Panc1 (cell line): ENCODE measurements around the gene LRRC3. TPM values are rescaled to one million over a fixed set of nuclear protein-coding genes. Genes with fewer than 3 reads are reported as not detected.

Source experiments
- ATAC-seq: fragments of 200-7000 bp; cut with Tn5 transposase; 2 replicates; pipeline ENCODE4 v1.9.1; 2020; ENCODE audit warnings: mild to moderate bottlenecking, moderate library complexity
- BruUV-seq: library from RNA; stranded (reverse); fragments of 400-500 nt; replicated peaks from 2 replicates; lab custom pipeline; 2021; lab: Mats Ljungman, UMichigan
- CTCF ChIA-PET: fragments of 300-600 bp; sonication (Branson Sonifier 250); formaldehyde crosslinking; loops from one replicate; lab custom pipeline; 2022; ENCODE audit warnings: antibody characterized with exemption; lab: Charles Lee
- POLR2A ChIA-PET: fragments of 300-600 bp; sonication (Branson Sonifier 250); formaldehyde crosslinking; loops from one replicate; lab custom pipeline; 2022; ENCODE audit warnings: antibody characterized with exemption; lab: Charles Lee
- DNase-seq: peaks from one replicate; pipeline ENCODE4 v3.0.0-alpha.2; 2010; ENCODE audit warnings: low read depth, low spot score
- H3K27ac ChIP-seq: 2 replicates; pipeline ENCODE4 v1.5.1; 2011; ENCODE audit warnings: mild to moderate bottlenecking, low read length, inconsistent platforms
- H3K27me3 ChIP-seq: fragments of 200-500 bp; sonication (Bioruptor generic); 2 replicates; pipeline ENCODE4 v1.6.0; 2014; ENCODE audit warnings: low read length, inconsistent platforms; ENCODE audit not compliant: control insufficient read depth, insufficient read depth
- H3K36me3 ChIP-seq: fragments of 200-500 bp; sonication (Bioruptor generic); 2 replicates; pipeline ENCODE4 v1.5.1; 2014; ENCODE audit warnings: inconsistent platforms, mild to moderate bottlenecking, low read length, moderate library complexity; ENCODE audit not compliant: control insufficient read depth, insufficient read depth
- H3K4me1 ChIP-seq: 2 replicates; pipeline ENCODE4 v1.5.1; 2011; ENCODE audit warnings: inconsistent platforms, mild to moderate bottlenecking, low read length, moderate library complexity; ENCODE audit not compliant: control insufficient read depth, insufficient read depth
- H3K4me3 ChIP-seq, 2 experiments: 2 replicates each; pipeline ENCODE4 v1.5.1; 2011 to 2012; ENCODE audit warnings: low read depth in 2 of 2, low read length in 2 of 2, mild to moderate bottlenecking in 2 of 2, inconsistent platforms in 1 of 2, moderate library complexity in 1 of 2
- H3K9me3 ChIP-seq: fragments of 200-500 bp; sonication (Bioruptor generic); 2 replicates; pipeline ENCODE4 v1.5.1; 2014; ENCODE audit warnings: low read depth, mild to moderate bottlenecking, inconsistent platforms, low read length, moderate library complexity; ENCODE audit not compliant: control insufficient read depth, insufficient read depth
- POLR2AphosphoS5 ChIP-seq: IDR thresholded peaks from 2 replicates; pipeline ENCODE4 v1.6.1; 2012; ENCODE audit warnings: mild to moderate bottlenecking, low read depth, low read length, moderate library complexity
- SIN3A ChIP-seq: IDR thresholded peaks from 2 replicates; pipeline ENCODE4 v1.6.1; 2012; ENCODE audit warnings: low read depth, mild to moderate bottlenecking, low read length, moderate library complexity, borderline replicate concordance; ENCODE audit not compliant: insufficient read depth
- TCF7L2 ChIP-seq: IDR thresholded peaks from 2 replicates; pipeline ENCODE4 v1.6.1; 2011; ENCODE audit warnings: mild to moderate bottlenecking, low read depth, low read length, inconsistent platforms
- in situ Hi-C: cut with HindIII; loops from 2 replicates; pipeline ENCODE4 v1.10.0; 2016; ENCODE audit warnings: low sequenced_read_pairs, low pct_unique_long_range_greater_than_20kb
- intact Hi-C: fragments of 100-400 bp; cut with micrococcal nuclease; formaldehyde crosslinking; loops from one replicate; pipeline ENCODE4 v1.10.0; 2022; ENCODE audit not compliant: unreplicated experiment
- total RNA-seq: library from RNA; stranded (reverse); gene quantifications from one replicate; pipeline ENCODE4 v1.2.1, GENCODE V29; 2021; ENCODE audit not compliant: unreplicated experiment
- TF ChIP-seq, protein P1 (sequence below): fragments of 450-650 bp; IDR thresholded peaks from 2 replicates; pipeline ENCODE4 v1.5.1; 2017; ENCODE audit warnings: mild to moderate bottlenecking
- TF ChIP-seq, protein P2 (sequence below), 2 experiments: IDR thresholded peaks; 2 replicates each; pipeline ENCODE4 v1.6.1; 2011 to 2012; ENCODE audit warnings: low read depth in 2 of 2, control low read depth in 1 of 2, low read length in 1 of 2, mild to moderate bottlenecking in 1 of 2, moderate library complexity in 1 of 2; ENCODE audit not compliant: insufficient read depth in 1 of 2

The LRRC3 gene
- total RNA-seq, 1 experiment from 2014 or later, result 3.3 TPM

DNA sequence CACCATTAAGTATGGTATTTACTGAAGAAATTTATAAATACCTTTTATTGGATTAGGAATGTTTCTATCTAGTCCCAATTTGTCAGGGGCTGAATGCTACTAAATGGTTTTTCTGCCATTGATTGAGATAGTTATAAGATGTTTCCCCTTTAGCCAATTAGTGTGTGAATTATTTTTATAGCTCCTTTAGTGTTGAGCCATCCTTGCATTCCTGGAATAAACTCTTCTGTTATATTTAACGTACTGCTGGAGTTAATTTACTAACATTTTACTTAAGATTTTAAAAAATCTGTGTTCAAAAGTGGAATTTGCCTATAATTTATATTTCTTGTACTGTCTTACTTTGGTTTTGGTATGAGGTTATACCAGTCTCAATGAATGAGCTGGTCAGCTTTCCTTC lies 25.4 kb upstream of the LRRC3 start:
- in situ Hi-C loops (no loop called here), intact Hi-C loops (no loop called here)
- no peak overlapping the region for H3K27ac ChIP-seq
- TF ChIP-seq SIN3A, result no peak
- TF ChIP-seq, protein P1, sequence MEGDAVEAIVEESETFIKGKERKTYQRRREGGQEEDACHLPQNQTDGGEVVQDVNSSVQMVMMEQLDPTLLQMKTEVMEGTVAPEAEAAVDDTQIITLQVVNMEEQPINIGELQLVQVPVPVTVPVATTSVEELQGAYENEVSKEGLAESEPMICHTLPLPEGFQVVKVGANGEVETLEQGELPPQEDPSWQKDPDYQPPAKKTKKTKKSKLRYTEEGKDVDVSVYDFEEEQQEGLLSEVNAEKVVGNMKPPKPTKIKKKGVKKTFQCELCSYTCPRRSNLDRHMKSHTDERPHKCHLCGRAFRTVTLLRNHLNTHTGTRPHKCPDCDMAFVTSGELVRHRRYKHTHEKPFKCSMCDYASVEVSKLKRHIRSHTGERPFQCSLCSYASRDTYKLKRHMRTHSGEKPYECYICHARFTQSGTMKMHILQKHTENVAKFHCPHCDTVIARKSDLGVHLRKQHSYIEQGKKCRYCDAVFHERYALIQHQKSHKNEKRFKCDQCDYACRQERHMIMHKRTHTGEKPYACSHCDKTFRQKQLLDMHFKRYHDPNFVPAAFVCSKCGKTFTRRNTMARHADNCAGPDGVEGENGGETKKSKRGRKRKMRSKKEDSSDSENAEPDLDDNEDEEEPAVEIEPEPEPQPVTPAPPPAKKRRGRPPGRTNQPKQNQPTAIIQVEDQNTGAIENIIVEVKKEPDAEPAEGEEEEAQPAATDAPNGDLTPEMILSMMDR, result no peak
- TF ChIP-seq TCF7L2, result no peak
- no peak for TF ChIP-seq POLR2AphosphoS5
- TF ChIP-seq, protein P2, sequence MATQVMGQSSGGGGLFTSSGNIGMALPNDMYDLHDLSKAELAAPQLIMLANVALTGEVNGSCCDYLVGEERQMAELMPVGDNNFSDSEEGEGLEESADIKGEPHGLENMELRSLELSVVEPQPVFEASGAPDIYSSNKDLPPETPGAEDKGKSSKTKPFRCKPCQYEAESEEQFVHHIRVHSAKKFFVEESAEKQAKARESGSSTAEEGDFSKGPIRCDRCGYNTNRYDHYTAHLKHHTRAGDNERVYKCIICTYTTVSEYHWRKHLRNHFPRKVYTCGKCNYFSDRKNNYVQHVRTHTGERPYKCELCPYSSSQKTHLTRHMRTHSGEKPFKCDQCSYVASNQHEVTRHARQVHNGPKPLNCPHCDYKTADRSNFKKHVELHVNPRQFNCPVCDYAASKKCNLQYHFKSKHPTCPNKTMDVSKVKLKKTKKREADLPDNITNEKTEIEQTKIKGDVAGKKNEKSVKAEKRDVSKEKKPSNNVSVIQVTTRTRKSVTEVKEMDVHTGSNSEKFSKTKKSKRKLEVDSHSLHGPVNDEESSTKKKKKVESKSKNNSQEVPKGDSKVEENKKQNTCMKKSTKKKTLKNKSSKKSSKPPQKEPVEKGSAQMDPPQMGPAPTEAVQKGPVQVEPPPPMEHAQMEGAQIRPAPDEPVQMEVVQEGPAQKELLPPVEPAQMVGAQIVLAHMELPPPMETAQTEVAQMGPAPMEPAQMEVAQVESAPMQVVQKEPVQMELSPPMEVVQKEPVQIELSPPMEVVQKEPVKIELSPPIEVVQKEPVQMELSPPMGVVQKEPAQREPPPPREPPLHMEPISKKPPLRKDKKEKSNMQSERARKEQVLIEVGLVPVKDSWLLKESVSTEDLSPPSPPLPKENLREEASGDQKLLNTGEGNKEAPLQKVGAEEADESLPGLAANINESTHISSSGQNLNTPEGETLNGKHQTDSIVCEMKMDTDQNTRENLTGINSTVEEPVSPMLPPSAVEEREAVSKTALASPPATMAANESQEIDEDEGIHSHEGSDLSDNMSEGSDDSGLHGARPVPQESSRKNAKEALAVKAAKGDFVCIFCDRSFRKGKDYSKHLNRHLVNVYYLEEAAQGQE (IDR thresholded peaks at IDR 0.05; ENCODE audit: insufficient read depth in 1 of 2, low read depth in 2 of 2, low read length in 1 of 2), result no peak
- no peaks in the 10 kb centered on the region for H3K27me3 ChIP-seq
- H3K36me3 ChIP-seq, result no peaks in the 10 kb centered on the region; the same call in 1 of the 2 replicates
- no peaks in the 10 kb centered on the region for H3K4me1 ChIP-seq
- ATAC-seq, result no peak
- ChIA-PET POLR2A (no interaction called here), CTCF (no interaction called here)
- H3K9me3 ChIP-seq, result no peaks in the 10 kb centered on the region; the same call in 1 of the 2 replicates
- no peak overlapping the region for H3K4me3 ChIP-seq
- no peak for DNase-seq
- BruUV-seq, result no TSS peak

DNA sequence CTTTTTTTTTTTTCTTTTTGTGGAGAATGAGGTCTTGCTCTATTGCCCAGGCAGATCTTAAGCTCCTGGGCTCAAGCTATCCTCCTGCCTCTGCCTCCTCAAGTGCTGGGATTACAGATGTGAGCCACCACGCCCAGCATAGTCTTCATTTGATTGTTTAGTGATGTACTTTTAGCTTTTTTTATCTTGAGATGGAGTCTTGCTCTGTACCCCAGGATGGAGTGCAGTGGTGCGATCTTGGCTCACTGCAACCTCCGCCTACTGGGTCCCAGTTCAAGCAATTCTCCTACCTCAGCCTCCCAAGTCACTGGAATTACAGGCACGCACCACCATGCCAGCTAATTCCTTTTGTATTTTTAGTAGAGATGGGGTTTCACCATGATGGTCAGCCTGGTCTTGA lies 24.0 kb upstream of the LRRC3 start:
- BruUV-seq, result no TSS peak
- ATAC-seq (no peak), DNase-seq (no peak)
- CTCF ChIA-PET, result no interaction called here
- no peaks in the 10 kb centered on the region for H3K36me3 ChIP-seq
- TF ChIP-seq, protein P2 (IDR thresholded peaks at IDR 0.05; ENCODE audit: insufficient read depth in 1 of 2, low read depth in 2 of 2, low read length in 1 of 2), result no peak
- TF ChIP-seq POLR2AphosphoS5, result no peak
- POLR2A ChIA-PET, result no interaction called here
- H3K4me1 ChIP-seq, result no peaks in the 10 kb centered on the region
- in situ Hi-C loops (no loop called here), intact Hi-C loops (no loop called here)
- H3K4me3 ChIP-seq, result no peak overlapping the region
- H3K9me3 ChIP-seq, result no peaks in the 10 kb centered on the region; the same call in 1 of the 2 replicates
- no peaks in the 10 kb centered on the region for H3K27me3 ChIP-seq
- H3K27ac ChIP-seq, result no peak overlapping the region
